HG03571 (cell line): ENCODE results near the gene NKAIN2.
"Not testable (repeated sequence)": the region's sequence is repeated elsewhere in the genome, so short reads cannot be mapped to it uniquely, and the experiment has no call there.

Source experiments
- ATAC-seq: cut with Tn5 transposase; IDR thresholded peaks from one replicate; pipeline ENCODE4 v1.9.1; 2021; ENCODE audit not compliant: unreplicated experiment

Gene NKAIN2

GRCh38 chr6:124190256-124190655 lies 386.6 kb downstream of the NKAIN2 start:
- no peak for ATAC-seq

GRCh38 chr6:124193132-124193531 lies 389.5 kb downstream of the NKAIN2 start:
- no peak for ATAC-seq

GRCh38 chr6:124197148-124197547 lies 393.5 kb downstream of the NKAIN2 start:
- no peak for ATAC-seq

- ATAC-seq = no peak
Observed at GRCh38 chr6:124199286-124199685, 395.6 kb downstream of the NKAIN2 start.

- ATAC-seq = no peak
Observed at GRCh38 chr6:124200661-124201060, 397.0 kb downstream of the NKAIN2 start.

GRCh38 chr6:124203101-124203811 lies 399.6 kb downstream of the NKAIN2 start:
- ATAC-seq = no peak

- no peak for ATAC-seq
Observed at GRCh38 chr6:124203812-124204167, 400.1 kb downstream of the NKAIN2 start.

- ATAC-seq = no peak
Observed at GRCh38 chr6:124205921-124206320, 402.3 kb downstream of the NKAIN2 start.

GRCh38 chr6:124223611-124224345 lies 420.1 kb downstream of the NKAIN2 start:
- no peak for ATAC-seq

- no peak for ATAC-seq
Observed at GRCh38 chr6:124226396-124226795, 422.7 kb downstream of the NKAIN2 start.

GRCh38 chr6:124233221-124233620 lies 429.6 kb downstream of the NKAIN2 start:
- ATAC-seq = no peak

GRCh38 chr6:124234801-124235200 lies 431.1 kb downstream of the NKAIN2 start:
- ATAC-seq = no peak

GRCh38 chr6:124237911-124238310 lies 434.2 kb downstream of the NKAIN2 start:
- ATAC-seq = no peak

GRCh38 chr6:124238408-124238807 lies 434.7 kb downstream of the NKAIN2 start:
- ATAC-seq = not testable (repeated sequence)

GRCh38 chr6:124254941-124255685 lies 451.4 kb downstream of the NKAIN2 start:
- no peak for ATAC-seq

- ATAC-seq = no peak
Observed at GRCh38 chr6:124260337-124260736, 456.7 kb downstream of the NKAIN2 start.

- no peak for ATAC-seq
Observed at GRCh38 chr6:124269733-124270132, 466.1 kb downstream of the NKAIN2 start.

- ATAC-seq = no peak
Observed at GRCh38 chr6:124273701-124274100, 470.0 kb downstream of the NKAIN2 start.

- ATAC-seq = no peak
Observed at GRCh38 chr6:124282541-124282940, 478.9 kb downstream of the NKAIN2 start.

GRCh38 chr6:124283486-124283885 lies 479.8 kb downstream of the NKAIN2 start:
- ATAC-seq = no peak

- ATAC-seq = no peak
Observed at GRCh38 chr6:124285146-124285545, 481.5 kb downstream of the NKAIN2 start.
